Prostate gland (tissue), 2 donors: ENCODE data around the gene KCNE3. TPM values are rescaled to one million over a fixed set of nuclear protein-coding genes. Genes with fewer than 3 reads are reported as not detected.

Experiments used
- DNase-seq: peaks from one replicate; pipeline ENCODE4 v3.0.0-alpha.2; 2019; ENCODE audit warnings: low spot score
- H3K27ac ChIP-seq, 2 donors: fragments of 200-600 bp; sonication (generic); 2 replicates each; pipeline ENCODE4 v1.5.1; 2017 to 2019
- H3K27me3 ChIP-seq: fragments of 200-600 bp; sonication (generic); replicated peaks from 2 replicates; pipeline ENCODE4 v1.5.1; 2019; ENCODE audit not compliant: insufficient read depth
- H3K36me3 ChIP-seq, 2 donors: fragments of 200-600 bp; sonication (generic); 1 replicate in 1 of 2; 2 replicates in 1 of 2; pipeline versions ENCODE4 v1.5.1 to v1.8.1; 2017 to 2019
- H3K4me1 ChIP-seq: fragments of 200-600 bp; sonication (generic); replicated peaks from 2 replicates; pipeline ENCODE4 v1.5.1; 2019
- H3K4me3 ChIP-seq, 2 donors: fragments of 200-600 bp; sonication (generic); 2 replicates each; pipeline ENCODE4 v1.5.1; 2017 to 2019
- H3K9me3 ChIP-seq: fragments of 200-600 bp; sonication (generic); 2 replicates; pipeline ENCODE4 v1.5.1; 2017
- POLR2A ChIP-seq: fragments of 450-650 bp; IDR thresholded peaks from one replicate; pipeline ENCODE4 v1.6.1; 2016; ENCODE audit warnings: antibody characterized with exemption, mild to moderate bottlenecking
- POLR2AphosphoS5 ChIP-seq: sonication (generic); formaldehyde crosslinking; IDR thresholded peaks from one replicate; pipeline ENCODE4 v1.6.1; 2017; ENCODE audit warnings: antibody characterized with exemption
- WGBS: methylation state at CpG from one replicate; pipeline ENCODE4 v1.1.5; 2018; 5-methylcytosine and 5-hydroxymethylcytosine counted together
- intact Hi-C: fragments of 100-400 bp; cut with DNase I; formaldehyde crosslinking; loops from one replicate; pipeline ENCODE4 v1.14.2; 2022
- total RNA-seq, 2 donors: library from RNA; depleted of rRNA; stranded (reverse); fragments of >200 nt; gene quantifications; one replicate each; pipeline ENCODE4 v1.1.0, GENCODE V29; 2016
- TF ChIP-seq, protein P1 (sequence below), 4 experiments: fragments of 200-600 bp in 2 of 4; fragments of 450-650 bp in 2 of 4; sonication (generic) in 2 of 4; IDR thresholded peaks; 1 replicate in 3 of 4; 2 replicates in 1 of 4; pipeline ENCODE4 v1.5.1; 2016 to 2019; ENCODE audit warnings: antibody characterized with exemption in 4 of 4, mild to moderate bottlenecking in 2 of 4, moderate library complexity in 2 of 4

KCNE3 gene, protein sequence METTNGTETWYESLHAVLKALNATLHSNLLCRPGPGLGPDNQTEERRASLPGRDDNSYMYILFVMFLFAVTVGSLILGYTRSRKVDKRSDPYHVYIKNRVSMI
- 10 to 100 TPM in 1 of 2 donors, 1 to 10 TPM in 1; 8.2 to 10.7 TPM for total RNA-seq

DNA sequence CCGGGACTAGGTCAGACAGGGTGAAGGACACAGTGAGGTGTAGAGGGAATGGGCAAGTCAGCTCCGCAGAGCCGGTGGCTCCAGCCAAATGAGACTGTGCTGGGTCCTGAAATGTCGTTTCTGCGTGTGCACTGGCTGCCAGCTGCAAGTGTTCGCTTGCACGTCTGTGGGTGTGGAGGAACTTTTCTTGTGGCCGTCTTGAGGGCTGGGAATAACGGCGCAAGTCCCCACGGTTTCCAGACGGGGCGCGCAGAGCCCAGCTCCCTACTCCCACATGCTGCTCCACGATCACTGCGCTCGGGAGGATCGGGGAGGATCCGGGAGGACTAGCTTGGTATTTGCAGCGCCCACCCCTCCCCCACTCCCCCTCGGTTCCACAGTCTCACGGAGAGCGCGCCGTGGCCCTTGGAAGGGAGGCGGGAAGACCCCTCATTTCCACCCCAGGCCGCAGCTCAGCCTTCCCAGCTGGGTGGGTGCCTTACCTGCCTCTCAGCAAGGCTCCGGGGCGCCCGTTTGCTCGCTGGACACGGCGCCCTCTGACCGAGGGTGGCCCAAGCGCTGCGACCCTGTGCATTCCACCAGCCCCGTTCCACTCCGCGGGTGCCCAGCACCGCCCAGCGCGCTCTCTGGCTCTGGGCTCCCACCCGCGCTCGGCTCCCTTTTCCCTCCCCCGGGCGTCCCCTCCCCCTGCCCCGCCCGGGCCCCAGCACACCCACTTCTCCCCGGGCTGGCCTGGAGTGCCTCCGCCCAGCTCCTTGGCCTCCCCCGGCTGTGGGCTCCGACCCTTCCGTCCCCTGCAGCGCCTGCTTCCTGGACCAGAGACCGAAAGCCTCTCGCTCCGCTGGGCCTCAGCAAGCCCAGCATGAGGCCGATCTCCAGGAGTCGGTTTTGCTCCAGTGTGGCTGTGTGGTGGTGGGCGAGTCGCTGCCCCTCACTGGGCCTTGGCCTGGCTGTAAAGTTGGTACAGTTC is at the start of gene KCNE3:
KCNE3 (minus strand) TSS at position 634 of the 970 bp plus-strand sequence. CDS start 9,986 bp downstream, outside the sequence.
- no peak for DNase-seq
- Histone ChIP-seq H3K27ac (peak within 1 kb of the TSS; percentile 61 to 80), H3K27me3 (no peaks in the 10 kb centered on the region), H3K4me3 (peak within 1 kb of the TSS; percentile 57 to 58), H3K9me3 (no peaks in the 10 kb centered on the region), H3K4me1 (no peaks in the 10 kb centered on the region), H3K36me3 (no peaks in the 10 kb centered on the region)
- intact Hi-C loops = no loop called here
- WGBS = 5% methylated on average over 60 of the region's 62 CpGs
- no peak for TF ChIP-seq POLR2AphosphoS5
- no peak for TF ChIP-seq POLR2A
- TF ChIP-seq, protein P1, sequence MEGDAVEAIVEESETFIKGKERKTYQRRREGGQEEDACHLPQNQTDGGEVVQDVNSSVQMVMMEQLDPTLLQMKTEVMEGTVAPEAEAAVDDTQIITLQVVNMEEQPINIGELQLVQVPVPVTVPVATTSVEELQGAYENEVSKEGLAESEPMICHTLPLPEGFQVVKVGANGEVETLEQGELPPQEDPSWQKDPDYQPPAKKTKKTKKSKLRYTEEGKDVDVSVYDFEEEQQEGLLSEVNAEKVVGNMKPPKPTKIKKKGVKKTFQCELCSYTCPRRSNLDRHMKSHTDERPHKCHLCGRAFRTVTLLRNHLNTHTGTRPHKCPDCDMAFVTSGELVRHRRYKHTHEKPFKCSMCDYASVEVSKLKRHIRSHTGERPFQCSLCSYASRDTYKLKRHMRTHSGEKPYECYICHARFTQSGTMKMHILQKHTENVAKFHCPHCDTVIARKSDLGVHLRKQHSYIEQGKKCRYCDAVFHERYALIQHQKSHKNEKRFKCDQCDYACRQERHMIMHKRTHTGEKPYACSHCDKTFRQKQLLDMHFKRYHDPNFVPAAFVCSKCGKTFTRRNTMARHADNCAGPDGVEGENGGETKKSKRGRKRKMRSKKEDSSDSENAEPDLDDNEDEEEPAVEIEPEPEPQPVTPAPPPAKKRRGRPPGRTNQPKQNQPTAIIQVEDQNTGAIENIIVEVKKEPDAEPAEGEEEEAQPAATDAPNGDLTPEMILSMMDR (IDR thresholded peaks at IDR 0.05) = no peak

DNA sequence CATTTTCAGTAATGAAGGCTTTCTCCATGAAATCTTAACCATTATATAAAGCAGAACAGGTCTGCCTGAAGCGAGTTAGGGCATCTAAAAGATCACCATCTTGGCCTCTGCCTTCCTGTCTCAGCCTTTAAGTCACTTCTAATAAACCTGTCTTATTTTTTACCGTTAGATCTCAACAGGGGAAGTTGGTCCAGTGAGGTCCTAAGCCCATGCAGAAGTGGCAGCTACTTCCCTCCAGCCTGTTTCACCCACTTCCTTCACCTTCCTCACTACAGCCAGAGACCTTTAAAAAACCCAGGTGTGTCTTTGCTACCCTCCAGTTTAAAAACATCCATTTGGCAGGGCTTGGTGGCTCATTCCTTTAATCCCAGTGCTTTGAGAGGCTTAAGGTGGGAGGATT is 40.2 kb upstream of the KCNE3 start:
- TF ChIP-seq, protein P1 (IDR thresholded peaks at IDR 0.05) = no peak
- TF ChIP-seq POLR2A (no peak), POLR2AphosphoS5 (no peak)
- no peak for DNase-seq
- intact Hi-C loops = no loop called here
- no peaks in the 10 kb centered on the region for H3K4me1 ChIP-seq
- WGBS = 54% methylated on average over 2 of the region's 2 CpGs
- no peak overlapping the region for H3K4me3 ChIP-seq
- H3K27ac ChIP-seq = no peak overlapping the region
- H3K36me3 ChIP-seq = no peaks in the 10 kb centered on the region
- H3K27me3 ChIP-seq = no peaks in the 10 kb centered on the region
- H3K9me3 ChIP-seq = no peaks in the 10 kb centered on the region

DNA sequence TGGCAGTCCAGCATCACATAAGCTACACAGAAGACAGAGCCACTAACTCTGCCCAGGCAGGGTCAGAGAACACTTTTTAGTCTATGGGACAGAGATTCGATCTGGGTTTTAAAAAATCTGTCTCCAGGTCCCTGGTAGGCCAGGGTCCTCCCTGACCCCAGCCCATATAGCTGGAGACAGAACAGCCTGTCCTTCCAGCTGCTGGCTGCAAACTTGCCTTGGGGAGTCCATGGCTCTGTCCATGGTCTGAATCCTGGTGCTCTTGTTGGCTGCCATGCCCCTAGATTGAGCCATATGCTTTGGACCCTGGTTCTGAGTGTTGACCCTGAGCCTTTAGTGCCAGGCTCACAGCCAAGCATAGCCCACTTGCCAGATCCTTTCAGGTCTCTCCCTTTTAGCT is 39.5 kb upstream of the KCNE3 start:
- H3K4me3 ChIP-seq = no peak overlapping the region
- intact Hi-C loops = no loop called here
- no peak for DNase-seq
- H3K4me1 ChIP-seq = no peaks in the 10 kb centered on the region
- no peak overlapping the region for H3K27ac ChIP-seq
- no peaks in the 10 kb centered on the region for H3K27me3 ChIP-seq
- H3K9me3 ChIP-seq = no peaks in the 10 kb centered on the region
- TF ChIP-seq, protein P1 (IDR thresholded peaks at IDR 0.05) = no peak
- TF ChIP-seq POLR2A = no peak
- H3K36me3 ChIP-seq = no peaks in the 10 kb centered on the region
- WGBS = 90% methylated on average over 1 of the region's 1 CpG

DNA sequence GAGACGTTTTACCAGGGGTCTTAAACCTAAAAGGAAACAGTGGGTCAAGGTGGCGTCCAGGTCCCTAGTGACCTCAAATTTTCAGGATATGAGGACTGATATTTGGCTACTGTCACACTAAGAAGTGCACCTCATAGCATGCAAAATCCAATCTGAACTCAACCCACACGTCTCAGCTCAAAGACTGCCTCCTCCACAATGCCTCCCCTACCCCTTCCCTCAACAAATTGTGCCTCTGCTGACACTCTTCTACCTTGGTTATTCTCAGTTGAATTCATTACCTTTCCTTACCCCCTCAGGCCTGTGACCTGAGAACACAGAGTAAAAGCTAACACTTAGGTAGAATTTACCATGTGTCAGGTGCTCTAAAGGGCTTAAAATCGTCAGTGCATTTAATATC is 38.6 kb upstream of the KCNE3 start:
- 84% methylated on average over 4 of the region's 4 CpGs for WGBS
- intact Hi-C loops = no loop called here
- no peak overlapping the region for H3K27ac ChIP-seq
- no peaks in the 10 kb centered on the region for H3K4me1 ChIP-seq
- H3K4me3 ChIP-seq = no peak overlapping the region
- H3K36me3 ChIP-seq = no peaks in the 10 kb centered on the region
- no peaks in the 10 kb centered on the region for H3K9me3 ChIP-seq
- TF ChIP-seq, protein P1 (IDR thresholded peaks at IDR 0.05) = no peak
- TF ChIP-seq POLR2AphosphoS5 (no peak), POLR2A (no peak)
- no peaks in the 10 kb centered on the region for H3K27me3 ChIP-seq
- DNase-seq = no peak
